H4 (cell line): ENCODE results near the gene TRAPPC8. TPM values are rescaled to one million over a fixed set of nuclear protein-coding genes. Genes with fewer than 3 reads are reported as not detected.
"Not testable (repeated sequence)": the region's sequence is repeated elsewhere in the genome, so short reads cannot be mapped to it uniquely, and the experiment has no call there.

ENCODE experiments used
- DNase-seq: peaks from one replicate; pipeline ENCODE4 v3.0.0-alpha.2; 2015; ENCODE audit warnings: low spot score
- total RNA-seq: library from RNA; depleted of rRNA; stranded (reverse); fragments of >200 nt; shearing (Covaris generic); gene quantifications from 2 replicates; pipeline ENCODE4 v1.2.3, GENCODE V29; 2014

The TRAPPC8 gene
- total RNA-seq, 1 experiment from 2014 or later: 24.3 TPM

- no peak for DNase-seq
These were observed 1.2 kb upstream of the TRAPPC8 start for GRCh38 chr18:31943878-31944816.

- DNase-seq: no peak
These were observed 483 bp downstream of the TRAPPC8 start for GRCh38 chr18:31942291-31942998.

- no peak for DNase-seq
These were observed 1.7 kb downstream of the TRAPPC8 start for GRCh38 chr18:31941010-31941809.

GRCh38 chr18:31934773-31935172, 8.2 kb downstream of the TRAPPC8 start:
- DNase-seq: not testable (repeated sequence)

- no peak for DNase-seq
These were observed 11.1 kb downstream of the TRAPPC8 start for GRCh38 chr18:31931886-31932240.

- no peak for DNase-seq
These were observed 11.6 kb downstream of the TRAPPC8 start for GRCh38 chr18:31931163-31931885.

GRCh38 chr18:31929273-31929672, 13.7 kb downstream of the TRAPPC8 start:
- DNase-seq: no peak

GRCh38 chr18:31926988-31927387, 15.9 kb downstream of the TRAPPC8 start:
- DNase-seq: not testable (repeated sequence)

- DNase-seq: no peak
These were observed 22.7 kb downstream of the TRAPPC8 start for GRCh38 chr18:31920277-31920676.

- DNase-seq: not testable (repeated sequence)
These were observed 23.6 kb downstream of the TRAPPC8 start for GRCh38 chr18:31919366-31919765.

GRCh38 chr18:31918733-31919132, 24.2 kb downstream of the TRAPPC8 start:
- no peak for DNase-seq

GRCh38 chr18:31901063-31901462, 41.9 kb downstream of the TRAPPC8 start:
- no peak for DNase-seq

GRCh38 chr18:31899771-31900170, 43.2 kb downstream of the TRAPPC8 start:
- not testable (repeated sequence) for DNase-seq

GRCh38 chr18:31892936-31893335, 50.0 kb downstream of the TRAPPC8 start:
- DNase-seq: no peak

GRCh38 chr18:31891566-31891965, 51.4 kb downstream of the TRAPPC8 start:
- no peak for DNase-seq

GRCh38 chr18:31884020-31884419, 58.9 kb downstream of the TRAPPC8 start:
- DNase-seq: no peak

- no peak for DNase-seq
These were observed 62.6 kb downstream of the TRAPPC8 start for GRCh38 chr18:31880186-31880898.

- DNase-seq: no peak
These were observed 64.6 kb downstream of the TRAPPC8 start for GRCh38 chr18:31878358-31878757.

GRCh38 chr18:31877900-31878299, 65.0 kb downstream of the TRAPPC8 start:
- DNase-seq: no peak

- DNase-seq: no peak
These were observed 66.2 kb downstream of the TRAPPC8 start for GRCh38 chr18:31876707-31877106.

GRCh38 chr18:31875301-31875700, 67.6 kb downstream of the TRAPPC8 start:
- no peak for DNase-seq
